WTC11 (cell line): ENCODE measurements around the gene RARRES2. TPM values are rescaled to one million over a fixed set of nuclear protein-coding genes. Genes with fewer than 3 reads are reported as not detected.
"Not testable (repeated sequence)": the region's sequence is repeated elsewhere in the genome, so short reads cannot be mapped to it uniquely, and the experiment has no call there.

Experiments used
- ATAC-seq: fragments of 200-7000 bp; cut with Tn5 transposase; 2 replicates; pipeline ENCODE4 v1.10.0; 2021; ENCODE audit warnings: mild to moderate bottlenecking, moderate library complexity
- CTCF ChIA-PET: fragments of 300-600 bp; sonication (Branson Sonifier 250); formaldehyde crosslinking; loops from one replicate; lab custom pipeline; 2021; ENCODE audit warnings: antibody characterized with exemption; lab: Charles Lee
- POLR2A ChIA-PET: fragments of 350-600 bp; sonication (Branson Sonifier 250); formaldehyde crosslinking; loops from one replicate; lab custom pipeline; 2021; ENCODE audit warnings: antibody characterized with exemption; lab: Charles Lee
- DNase-seq: peaks from one replicate; pipeline ENCODE4 v3.0.0; 2021; ENCODE audit warnings: low spot score
- H3K27ac Mint-ChIP-seq: 2 replicates; pipeline ENCODE4 v1.8.0; 2021; ENCODE audit warnings: mixed read lengths
- H3K27me3 Mint-ChIP-seq: 2 replicates; pipeline ENCODE4 v1.8.0; 2021; ENCODE audit warnings: low read depth, mild to moderate bottlenecking, moderate library complexity, mixed read lengths
- H3K36me3 Mint-ChIP-seq: 2 replicates; pipeline ENCODE4 v1.8.0; 2021; ENCODE audit warnings: mixed read lengths
- H3K4me1 Mint-ChIP-seq: 2 replicates; pipeline ENCODE4 v1.8.0; 2022; ENCODE audit warnings: mixed read lengths
- H3K4me3 Mint-ChIP-seq: 2 replicates; pipeline ENCODE4 v1.8.0; 2021; ENCODE audit warnings: mild to moderate bottlenecking, moderate library complexity, mixed read lengths
- H3K9me3 Mint-ChIP-seq: 2 replicates; pipeline ENCODE4 v1.8.0; 2021; ENCODE audit warnings: mixed read lengths
- CREB1 ChIP-seq: sonication (generic); formaldehyde crosslinking; IDR thresholded peaks from 2 replicates; pipeline ENCODE4 v1.8.0; 2023; ENCODE audit warnings: mild to moderate bottlenecking, missing genetic modification reagents
- FOXJ3 ChIP-seq: sonication (generic); formaldehyde crosslinking; IDR thresholded peaks from 2 replicates; pipeline ENCODE4 v1.9.0; 2021; ENCODE audit warnings: missing genetic modification reagents, mild to moderate bottlenecking, borderline replicate concordance
- FOXP1 ChIP-seq: sonication (generic); formaldehyde crosslinking; IDR thresholded peaks from 2 replicates; pipeline ENCODE4 v1.8.0; 2022; ENCODE audit warnings: missing genetic modification reagents, mild to moderate bottlenecking, moderate library complexity, borderline replicate concordance
- GABPB1 ChIP-seq: sonication (generic); formaldehyde crosslinking; IDR thresholded peaks from 2 replicates; pipeline ENCODE4 v1.8.1; 2023; ENCODE audit warnings: mild to moderate bottlenecking, missing genetic modification reagents
- HMGA2 ChIP-seq: fragments of 250-450 bp; sonication (Bioruptor Pico); IDR thresholded peaks from 2 replicates; pipeline ENCODE4 v1.4.0; 2021; ENCODE audit warnings: mild to moderate bottlenecking, moderate library complexity
- MYBL2 ChIP-seq: sonication (generic); formaldehyde crosslinking; IDR thresholded peaks from 2 replicates; pipeline ENCODE4 v1.8.1; 2023; ENCODE audit warnings: mild to moderate bottlenecking, moderate library complexity, missing genetic modification reagents
- SMAD3 ChIP-seq: sonication (generic); formaldehyde crosslinking; IDR thresholded peaks from 2 replicates; pipeline ENCODE4 v1.8.0; 2022; ENCODE audit warnings: missing genetic modification reagents, mild to moderate bottlenecking, borderline replicate concordance
- TEAD1 ChIP-seq: sonication (generic); formaldehyde crosslinking; IDR thresholded peaks from 2 replicates; pipeline ENCODE4 v1.8.0; 2022; ENCODE audit warnings: mild to moderate bottlenecking, missing genetic modification reagents
- TEAD4 ChIP-seq: sonication (generic); formaldehyde crosslinking; IDR thresholded peaks from 2 replicates; pipeline ENCODE4 v1.8.0; 2022; ENCODE audit warnings: mild to moderate bottlenecking, missing genetic modification reagents
- ZNF396 ChIP-seq: fragments of 250-450 bp; sonication (Bioruptor Pico); IDR thresholded peaks from 2 replicates; pipeline ENCODE4 v1.8.0; 2021; ENCODE audit warnings: mild to moderate bottlenecking, moderate library complexity, borderline replicate concordance
- ZNF512 ChIP-seq: sonication (generic); formaldehyde crosslinking; IDR thresholded peaks from 2 replicates; pipeline ENCODE4 v1.8.1; 2022; ENCODE audit warnings: missing genetic modification reagents, borderline replicate concordance
- total RNA-seq: library from RNA; stranded (reverse); gene quantifications from 3 replicates; pipeline ENCODE4 v1.2.3, GENCODE V29; 2021
- TF ChIP-seq, protein P1 (sequence below): sonication (generic); formaldehyde crosslinking; IDR thresholded peaks from 2 replicates; pipeline ENCODE4 v1.8.0; 2022; ENCODE audit warnings: missing genetic modification reagents
- TF ChIP-seq, protein P2 (sequence below): fragments of 250-450 bp; sonication (Bioruptor Pico); IDR thresholded peaks from 2 replicates; pipeline ENCODE4 v1.8.0; 2021; ENCODE audit warnings: mild to moderate bottlenecking
- TF ChIP-seq, protein P3 (sequence below): fragments of 250-450 bp; sonication (Bioruptor Pico); IDR thresholded peaks from 2 replicates; pipeline ENCODE4 v2.1.2; 2022; ENCODE audit warnings: mild to moderate bottlenecking, moderate library complexity

RARRES2 gene
- total RNA-seq, 1 experiment from 2014 or later: 230 TPM

- Mint-ChIP-seq H3K9me3 (no peaks in the 10 kb centered on the region), H3K27me3 (peaks cover 16% of the 10 kb centered on the region), H3K4me1 (peaks cover 64% of the 10 kb centered on the region)
- no peak for TF ChIP-seq GABPB1 (CRISPR knock-in tag)
- TF ChIP-seq, protein P1, sequence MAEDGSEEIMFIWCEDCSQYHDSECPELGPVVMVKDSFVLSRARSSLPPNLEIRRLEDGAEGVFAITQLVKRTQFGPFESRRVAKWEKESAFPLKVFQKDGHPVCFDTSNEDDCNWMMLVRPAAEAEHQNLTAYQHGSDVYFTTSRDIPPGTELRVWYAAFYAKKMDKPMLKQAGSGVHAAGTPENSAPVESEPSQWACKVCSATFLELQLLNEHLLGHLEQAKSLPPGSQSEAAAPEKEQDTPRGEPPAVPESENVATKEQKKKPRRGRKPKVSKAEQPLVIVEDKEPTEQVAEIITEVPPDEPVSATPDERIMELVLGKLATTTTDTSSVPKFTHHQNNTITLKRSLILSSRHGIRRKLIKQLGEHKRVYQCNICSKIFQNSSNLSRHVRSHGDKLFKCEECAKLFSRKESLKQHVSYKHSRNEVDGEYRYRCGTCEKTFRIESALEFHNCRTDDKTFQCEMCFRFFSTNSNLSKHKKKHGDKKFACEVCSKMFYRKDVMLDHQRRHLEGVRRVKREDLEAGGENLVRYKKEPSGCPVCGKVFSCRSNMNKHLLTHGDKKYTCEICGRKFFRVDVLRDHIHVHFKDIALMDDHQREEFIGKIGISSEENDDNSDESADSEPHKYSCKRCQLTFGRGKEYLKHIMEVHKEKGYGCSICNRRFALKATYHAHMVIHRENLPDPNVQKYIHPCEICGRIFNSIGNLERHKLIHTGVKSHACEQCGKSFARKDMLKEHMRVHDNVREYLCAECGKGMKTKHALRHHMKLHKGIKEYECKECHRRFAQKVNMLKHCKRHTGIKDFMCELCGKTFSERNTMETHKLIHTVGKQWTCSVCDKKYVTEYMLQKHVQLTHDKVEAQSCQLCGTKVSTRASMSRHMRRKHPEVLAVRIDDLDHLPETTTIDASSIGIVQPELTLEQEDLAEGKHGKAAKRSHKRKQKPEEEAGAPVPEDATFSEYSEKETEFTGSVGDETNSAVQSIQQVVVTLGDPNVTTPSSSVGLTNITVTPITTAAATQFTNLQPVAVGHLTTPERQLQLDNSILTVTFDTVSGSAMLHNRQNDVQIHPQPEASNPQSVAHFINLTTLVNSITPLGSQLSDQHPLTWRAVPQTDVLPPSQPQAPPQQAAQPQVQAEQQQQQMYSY (CRISPR knock-in tag): peak; percentile 60; the same call in 1 of the 2 replicates
- TF ChIP-seq, all 79 proteins: peak for 1
- Mint-ChIP-seq H3K36me3 (no peaks in the 10 kb centered on the region), H3K4me3 (no peak overlapping the region), H3K27ac (peak overlapping the region; percentile 46)
- POLR2A ChIA-PET: no interaction called here
- ATAC-seq: peak; percentile 21
- CTCF ChIA-PET: no interaction called here
- no peak for DNase-seq
These were observed 23.5 kb downstream of the RARRES2 start for GRCh38 chr7:150317748-150318444.

GRCh38 chr7:150316987-150317386 is 24.4 kb downstream of the RARRES2 start:
- not testable (repeated sequence) for ATAC-seq, H3K27ac Mint-ChIP-seq, DNase-seq, H3K27me3 Mint-ChIP-seq, H3K9me3 Mint-ChIP-seq, H3K36me3 Mint-ChIP-seq, H3K4me3 Mint-ChIP-seq
- ChIA-PET CTCF (interaction anchor here (0.6 to 0.7 kb wide), 3 partner anchors 9 to 517 kb away, joined by 3 to 5 read pairs (median 4); no protein-coding TSS in a partner anchor), POLR2A (interaction anchor here (0.7 kb wide), 1 partner anchor 50 kb away, joined by 8 read pairs; no protein-coding TSS in a partner anchor)
- peaks cover 57% of the 10 kb centered on the region for H3K4me1 Mint-ChIP-seq

GRCh38 chr7:150314639-150315239 is 26.7 kb downstream of the RARRES2 start:
- Mint-ChIP-seq H3K9me3 (no peaks in the 10 kb centered on the region), H3K4me1 (peaks cover 41% of the 10 kb centered on the region), H3K36me3 (no peaks in the 10 kb centered on the region), H3K27me3 (no peaks in the 10 kb centered on the region), H3K4me3 (no peak overlapping the region), H3K27ac (no peak overlapping the region)
- DNase-seq (no peak), ATAC-seq (no peak)
- ChIA-PET POLR2A (no interaction called here), CTCF (interaction anchor here (0.6 to 1.5 kb wide), 2 partner anchors 15 to 796 kb away, joined by 3 read pairs; no protein-coding TSS in a partner anchor)
- TF ChIP-seq SMAD3 (CRISPR knock-in tag) (no peak), HMGA2 (CRISPR knock-in tag) (peak; percentile 99)

GRCh38 chr7:150313870-150314269 is 27.6 kb downstream of the RARRES2 start:
- CTCF ChIA-PET: interaction anchor here (1.5 kb wide), 1 partner anchor 16 kb away, joined by 3 read pairs; no protein-coding TSS in a partner anchor
- peaks cover under 1% of the 10 kb centered on the region; the same call in 1 of the 2 replicates for H3K36me3 Mint-ChIP-seq
- H3K27ac Mint-ChIP-seq: no peak overlapping the region
- POLR2A ChIA-PET: no interaction called here
- DNase-seq: no peak
- H3K4me1 Mint-ChIP-seq: peaks cover 39% of the 10 kb centered on the region
- peaks cover under 1% of the 10 kb centered on the region; the same call in 1 of the 2 replicates for H3K9me3 Mint-ChIP-seq
- H3K4me3 Mint-ChIP-seq: no peak overlapping the region
- H3K27me3 Mint-ChIP-seq: no peaks in the 10 kb centered on the region; the same call in 1 of the 2 replicates
- ATAC-seq: peak; percentile 32
- TF ChIP-seq, protein P1 (CRISPR knock-in tag): no peak
- TF ChIP-seq, protein P2, sequence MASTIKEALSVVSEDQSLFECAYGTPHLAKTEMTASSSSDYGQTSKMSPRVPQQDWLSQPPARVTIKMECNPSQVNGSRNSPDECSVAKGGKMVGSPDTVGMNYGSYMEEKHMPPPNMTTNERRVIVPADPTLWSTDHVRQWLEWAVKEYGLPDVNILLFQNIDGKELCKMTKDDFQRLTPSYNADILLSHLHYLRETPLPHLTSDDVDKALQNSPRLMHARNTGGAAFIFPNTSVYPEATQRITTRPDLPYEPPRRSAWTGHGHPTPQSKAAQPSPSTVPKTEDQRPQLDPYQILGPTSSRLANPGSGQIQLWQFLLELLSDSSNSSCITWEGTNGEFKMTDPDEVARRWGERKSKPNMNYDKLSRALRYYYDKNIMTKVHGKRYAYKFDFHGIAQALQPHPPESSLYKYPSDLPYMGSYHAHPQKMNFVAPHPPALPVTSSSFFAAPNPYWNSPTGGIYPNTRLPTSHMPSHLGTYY (CRISPR knock-in tag): no peak
- TF ChIP-seq CREB1 (CRISPR knock-in tag) (no peak), ZNF512 (CRISPR knock-in tag) (no peak), MYBL2 (no peak), TEAD1 (CRISPR knock-in tag) (no peak), ZNF396 (CRISPR knock-in tag) (no peak), TEAD4 (no peak), FOXP1 (CRISPR knock-in tag) (no peak), FOXJ3 (no peak)
- TF ChIP-seq, protein P3, sequence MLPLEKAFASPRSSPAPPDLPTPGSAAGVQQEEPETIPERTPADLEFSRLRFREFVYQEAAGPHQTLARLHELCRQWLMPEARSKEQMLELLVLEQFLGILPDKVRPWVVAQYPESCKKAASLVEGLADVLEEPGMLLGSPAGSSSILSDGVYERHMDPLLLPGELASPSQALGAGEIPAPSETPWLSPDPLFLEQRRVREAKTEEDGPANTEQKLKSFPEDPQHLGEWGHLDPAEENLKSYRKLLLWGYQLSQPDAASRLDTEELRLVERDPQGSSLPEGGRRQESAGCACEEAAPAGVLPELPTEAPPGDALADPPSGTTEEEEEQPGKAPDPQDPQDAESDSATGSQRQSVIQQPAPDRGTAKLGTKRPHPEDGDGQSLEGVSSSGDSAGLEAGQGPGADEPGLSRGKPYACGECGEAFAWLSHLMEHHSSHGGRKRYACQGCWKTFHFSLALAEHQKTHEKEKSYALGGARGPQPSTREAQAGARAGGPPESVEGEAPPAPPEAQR (CRISPR knock-in tag): no peak
